Nephron (organoid): ENCODE measurements around the gene ZNF566.
A peak's percentile ranks its signal among the peaks of the same experiment; 100 is the strongest.

Experiments
- H3K27ac Mint-ChIP-seq, 3 experiments: 2 replicates each; pipeline ENCODE4 v1.8.0; 2020; ENCODE audit warnings: mixed read lengths in 3 of 3, mild to moderate bottlenecking in 2 of 3, moderate library complexity in 1 of 3
- H3K27me3 Mint-ChIP-seq: 2 replicates; pipeline ENCODE4 v1.8.0; 2021; ENCODE audit warnings: low read depth, mild to moderate bottlenecking, moderate library complexity, mixed read lengths
- H3K36me3 Mint-ChIP-seq: 2 replicates; pipeline ENCODE4 v1.8.0; 2020; ENCODE audit warnings: low read depth, mixed read lengths
- H3K4me1 Mint-ChIP-seq: 2 replicates; pipeline ENCODE4 v1.8.0; 2020; ENCODE audit warnings: mixed read lengths
- H3K4me3 Mint-ChIP-seq, 3 experiments: 2 replicates each; pipeline ENCODE4 v1.8.0; 2020; ENCODE audit warnings: mild to moderate bottlenecking in 3 of 3, mixed read lengths in 3 of 3, moderate library complexity in 2 of 3
- H3K9me3 Mint-ChIP-seq: 2 replicates; pipeline ENCODE4 v1.8.0; 2020; ENCODE audit warnings: mixed read lengths
- CTCF ChIP-seq, 3 experiments: fragments of 200-600 bp; sonication (generic); IDR thresholded peaks; one replicate each; pipeline ENCODE4 v1.5.0; 2021; ENCODE audit warnings: antibody characterized with exemption in 3 of 3; ENCODE audit not compliant: unreplicated experiment in 3 of 3

Gene ZNF566

GRCh38 chr19:36489920-36490415, 607 bp upstream of the ZNF566 start:
- peak overlapping the region; percentile 98 to 100 (median 99) for H3K4me3 Mint-ChIP-seq
- H3K27ac Mint-ChIP-seq = peak overlapping the region; percentile 100
- H3K9me3 Mint-ChIP-seq = peaks cover 49% of the 10 kb centered on the region
- no peak for TF ChIP-seq CTCF (IDR thresholded peaks at IDR 0.05; ENCODE audit: unreplicated experiment in 3 of 3)
- H3K4me1 Mint-ChIP-seq = peaks cover 19% of the 10 kb centered on the region
- H3K27me3 Mint-ChIP-seq = peaks cover 5% of the 10 kb centered on the region
- peaks cover 61% of the 10 kb centered on the region for H3K36me3 Mint-ChIP-seq

- Mint-ChIP-seq H3K4me1 (peaks cover 19% of the 10 kb centered on the region), H3K27ac (peak overlapping the region; percentile 100), H3K27me3 (peaks cover 5% of the 10 kb centered on the region), H3K36me3 (peaks cover 73% of the 10 kb centered on the region), H3K9me3 (peaks cover 53% of the 10 kb centered on the region), H3K4me3 (peak overlapping the region; percentile 98 to 100 (median 99))
- no peak for TF ChIP-seq CTCF (IDR thresholded peaks at IDR 0.05; ENCODE audit: unreplicated experiment in 3 of 3)
Measured at GRCh38 chr19:36488846-36489117, 579 bp downstream of the ZNF566 start.

- peaks cover 5% of the 10 kb centered on the region for H3K27me3 Mint-ChIP-seq
- no peak for TF ChIP-seq CTCF (IDR thresholded peaks at IDR 0.05; ENCODE audit: unreplicated experiment in 3 of 3)
- peaks cover 55% of the 10 kb centered on the region for H3K9me3 Mint-ChIP-seq
- H3K4me1 Mint-ChIP-seq = peaks cover 19% of the 10 kb centered on the region
- H3K36me3 Mint-ChIP-seq = peaks cover 78% of the 10 kb centered on the region
- peak overlapping the region; percentile 98 to 100 (median 99) for H3K4me3 Mint-ChIP-seq
- peak overlapping the region; percentile 100 for H3K27ac Mint-ChIP-seq
Measured at GRCh38 chr19:36488118-36488845, 1.1 kb downstream of the ZNF566 start.

- TF ChIP-seq CTCF (IDR thresholded peaks at IDR 0.05; ENCODE audit: unreplicated experiment in 3 of 3) = no peak
- no peaks in the 10 kb centered on the region for H3K27me3 Mint-ChIP-seq
- H3K27ac Mint-ChIP-seq = no peak overlapping the region
Measured at GRCh38 chr19:36483653-36484052, 5.7 kb downstream of the ZNF566 start.

GRCh38 chr19:36482876-36483275, 6.5 kb downstream of the ZNF566 start:
- H3K36me3 Mint-ChIP-seq = peaks cover 97% of the 10 kb centered on the region
- no peak overlapping the region for H3K27ac Mint-ChIP-seq
- H3K27me3 Mint-ChIP-seq = no peaks in the 10 kb centered on the region
- no peaks in the 10 kb centered on the region for H3K4me1 Mint-ChIP-seq
- no peak overlapping the region for H3K4me3 Mint-ChIP-seq
- no peak for TF ChIP-seq CTCF (IDR thresholded peaks at IDR 0.05; ENCODE audit: unreplicated experiment in 3 of 3)
- H3K9me3 Mint-ChIP-seq = peaks cover 62% of the 10 kb centered on the region

More at GRCh38 chr19:36483653-36484052, 5.7 kb downstream of the ZNF566 start:
- Mint-ChIP-seq H3K36me3 (peaks cover 97% of the 10 kb centered on the region), H3K4me1 (peaks cover 6% of the 10 kb centered on the region), H3K9me3 (peaks cover 56% of the 10 kb centered on the region), H3K4me3 (no peak overlapping the region)

- H3K4me1 Mint-ChIP-seq = no peaks in the 10 kb centered on the region
- H3K27ac Mint-ChIP-seq = no peak overlapping the region
- peaks cover 50% of the 10 kb centered on the region for H3K9me3 Mint-ChIP-seq
- no peak overlapping the region for H3K4me3 Mint-ChIP-seq
- peaks cover 86% of the 10 kb centered on the region for H3K36me3 Mint-ChIP-seq
- no peaks in the 10 kb centered on the region for H3K27me3 Mint-ChIP-seq
- TF ChIP-seq CTCF (IDR thresholded peaks at IDR 0.05; ENCODE audit: unreplicated experiment in 3 of 3) = no peak
Measured at GRCh38 chr19:36460046-36460445, 29.3 kb downstream of the ZNF566 start.
